22Rv1 (cell line): ENCODE results near the gene PBX3.
"Not testable (repeated sequence)": the region's sequence is repeated elsewhere in the genome, so short reads cannot be mapped to it uniquely, and the experiment has no call there.

ENCODE experiments used
- H3K27ac ChIP-seq: fragments of 450-650 bp; 2 replicates; pipeline ENCODE4 v1.5.1; 2017
- ZFX ChIP-seq: fragments of 450-650 bp; IDR thresholded peaks from 2 replicates; pipeline ENCODE4 v1.6.1; 2017; ENCODE audit warnings: antibody characterized with exemption, borderline replicate concordance
- TF ChIP-seq, protein P1 (sequence below): fragments of 450-650 bp; IDR thresholded peaks from 2 replicates; pipeline ENCODE4 v1.5.1; 2017; ENCODE audit warnings: mild to moderate bottlenecking

PBX3 gene

DNA sequence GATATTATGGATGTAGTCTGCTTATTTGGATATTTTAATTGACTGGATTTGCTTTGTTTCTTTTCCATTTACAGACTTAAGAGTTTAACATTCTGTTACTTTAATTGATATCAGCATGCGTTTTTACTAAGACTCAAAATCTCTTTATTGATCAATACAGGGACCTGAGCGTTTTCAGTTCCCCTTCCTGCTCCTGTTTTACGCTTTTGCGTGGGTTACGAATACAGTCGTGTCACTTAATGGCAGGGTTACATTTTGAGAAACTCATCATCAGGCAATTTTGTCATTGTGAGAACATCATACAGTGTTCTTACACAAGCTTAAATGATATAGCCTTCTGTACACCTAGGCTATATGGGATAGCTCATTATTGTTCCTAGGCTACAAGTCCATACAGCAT lies 65.2 kb downstream of the PBX3 start:
- no peak overlapping the region for H3K27ac ChIP-seq
- TF ChIP-seq, protein P1, sequence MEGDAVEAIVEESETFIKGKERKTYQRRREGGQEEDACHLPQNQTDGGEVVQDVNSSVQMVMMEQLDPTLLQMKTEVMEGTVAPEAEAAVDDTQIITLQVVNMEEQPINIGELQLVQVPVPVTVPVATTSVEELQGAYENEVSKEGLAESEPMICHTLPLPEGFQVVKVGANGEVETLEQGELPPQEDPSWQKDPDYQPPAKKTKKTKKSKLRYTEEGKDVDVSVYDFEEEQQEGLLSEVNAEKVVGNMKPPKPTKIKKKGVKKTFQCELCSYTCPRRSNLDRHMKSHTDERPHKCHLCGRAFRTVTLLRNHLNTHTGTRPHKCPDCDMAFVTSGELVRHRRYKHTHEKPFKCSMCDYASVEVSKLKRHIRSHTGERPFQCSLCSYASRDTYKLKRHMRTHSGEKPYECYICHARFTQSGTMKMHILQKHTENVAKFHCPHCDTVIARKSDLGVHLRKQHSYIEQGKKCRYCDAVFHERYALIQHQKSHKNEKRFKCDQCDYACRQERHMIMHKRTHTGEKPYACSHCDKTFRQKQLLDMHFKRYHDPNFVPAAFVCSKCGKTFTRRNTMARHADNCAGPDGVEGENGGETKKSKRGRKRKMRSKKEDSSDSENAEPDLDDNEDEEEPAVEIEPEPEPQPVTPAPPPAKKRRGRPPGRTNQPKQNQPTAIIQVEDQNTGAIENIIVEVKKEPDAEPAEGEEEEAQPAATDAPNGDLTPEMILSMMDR: no peak
- TF ChIP-seq ZFX: no peak

DNA sequence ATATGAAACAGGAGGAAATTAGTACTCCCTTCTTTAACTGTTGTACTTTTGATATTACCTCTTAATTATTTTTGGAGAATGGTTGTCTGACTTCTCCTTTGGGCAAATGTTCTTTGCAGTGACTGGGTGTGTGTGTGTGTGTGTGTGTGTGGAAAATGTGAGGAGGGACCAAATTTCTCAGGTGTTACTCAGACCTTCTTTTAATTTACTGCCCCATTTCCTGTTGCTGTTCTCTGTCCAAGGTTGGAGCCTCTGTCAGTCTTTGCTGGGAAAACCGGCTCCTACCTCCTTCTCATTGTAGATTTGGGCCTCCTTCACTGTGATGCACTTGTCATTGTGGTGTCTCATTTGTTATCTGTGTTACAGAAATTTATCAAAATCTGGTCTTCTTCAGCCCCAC lies 68.4 kb downstream of the PBX3 start:
- TF ChIP-seq ZFX: no peak
- TF ChIP-seq, protein P1: no peak
- H3K27ac ChIP-seq: no peak overlapping the region

DNA sequence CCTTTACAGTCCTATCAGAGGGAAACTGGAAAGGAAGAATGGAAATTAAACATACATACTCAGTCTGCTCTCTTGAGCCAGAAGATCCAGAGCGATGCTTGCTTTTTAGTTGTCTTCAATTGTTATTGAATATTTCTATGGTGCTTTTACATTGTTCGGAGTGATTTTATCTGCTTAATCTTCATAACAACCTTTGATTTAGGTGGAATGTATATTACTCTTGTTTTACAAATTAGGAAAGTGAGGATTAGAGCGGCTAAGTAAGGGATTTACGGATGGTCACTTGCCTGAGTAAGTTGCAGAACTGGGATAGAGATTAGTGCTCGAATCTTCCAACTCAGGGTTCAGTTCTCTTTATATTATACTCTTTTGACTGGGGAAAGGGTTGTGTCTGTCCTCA lies 69.1 kb downstream of the PBX3 start:
- TF ChIP-seq ZFX: no peak
- TF ChIP-seq, protein P1: no peak
- no peak overlapping the region for H3K27ac ChIP-seq

DNA sequence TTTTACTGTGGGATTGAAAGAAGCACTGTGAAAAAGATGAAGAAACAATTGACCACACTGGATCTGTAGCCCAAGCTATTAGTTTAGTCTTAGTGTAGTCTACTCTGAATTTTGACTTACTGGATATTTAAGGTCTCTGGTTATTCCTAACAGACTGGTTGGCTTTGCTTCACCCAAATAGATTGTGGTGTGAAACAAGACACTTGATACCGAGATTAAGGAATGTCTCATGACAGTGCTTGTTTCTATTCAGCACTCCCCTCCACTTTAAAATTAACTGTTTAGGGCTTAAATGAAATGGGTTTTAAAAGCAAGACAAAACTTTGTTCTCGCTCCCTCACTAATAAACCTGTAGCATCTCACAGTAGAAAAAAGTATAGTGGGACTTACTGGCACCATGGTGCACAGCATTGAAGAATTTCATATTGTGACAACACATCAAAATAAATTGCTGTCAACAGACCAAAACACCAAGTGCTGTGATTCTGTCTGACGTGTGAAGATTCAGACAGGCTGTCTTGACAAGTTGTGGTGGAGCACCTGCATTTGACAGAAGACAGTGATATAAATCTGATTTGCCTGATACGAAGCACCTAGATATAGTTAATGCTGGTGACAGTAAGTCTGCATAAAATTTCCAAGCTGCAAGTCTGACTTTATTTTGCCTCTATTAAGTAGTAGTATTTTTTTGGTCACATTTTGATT lies 73.1 kb downstream of the PBX3 start:
- H3K27ac ChIP-seq: no peak overlapping the region
- TF ChIP-seq ZFX: no peak
- TF ChIP-seq, protein P1: no peak

DNA sequence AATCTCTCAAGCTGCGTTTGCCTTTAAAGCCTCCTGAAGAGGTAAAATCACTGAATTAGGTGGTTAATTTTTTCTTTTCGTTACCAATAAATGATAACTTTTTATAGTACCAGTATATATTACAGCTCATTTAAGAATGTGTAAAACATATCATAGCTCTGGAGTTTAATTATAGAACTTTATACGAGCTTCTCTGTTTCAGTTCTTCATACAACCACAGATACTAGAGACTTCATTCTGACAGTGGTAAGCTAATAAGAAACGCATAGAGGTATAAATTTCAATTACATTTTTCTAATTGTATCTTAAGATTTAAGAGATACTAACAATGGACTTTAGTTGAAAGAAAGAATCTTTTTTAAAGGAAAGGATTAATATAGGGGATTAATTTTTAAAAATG lies 73.9 kb downstream of the PBX3 start:
- no peak for TF ChIP-seq ZFX
- TF ChIP-seq, protein P1: no peak
- H3K27ac ChIP-seq: no peak overlapping the region

DNA sequence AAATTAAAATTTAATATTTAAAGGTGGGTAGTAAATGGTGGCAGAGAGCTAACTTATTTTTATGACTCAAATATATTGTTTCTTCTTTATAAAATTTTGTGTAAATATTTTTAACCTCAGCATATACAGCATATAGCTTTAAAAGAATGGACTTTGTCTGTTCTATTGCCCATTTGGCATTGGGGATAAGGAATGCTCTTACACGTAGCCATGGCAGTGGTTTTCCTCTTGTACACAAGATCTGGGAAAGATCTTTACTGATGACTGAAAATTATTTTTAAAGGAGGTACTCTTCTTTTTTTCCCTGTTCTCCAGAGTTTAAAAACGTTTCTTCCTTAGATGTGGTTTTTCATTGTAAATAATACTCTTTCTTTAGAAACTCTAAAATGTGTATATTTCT lies 75.0 kb downstream of the PBX3 start:
- TF ChIP-seq ZFX: no peak
- TF ChIP-seq, protein P1: no peak
- H3K27ac ChIP-seq: no peak overlapping the region

DNA sequence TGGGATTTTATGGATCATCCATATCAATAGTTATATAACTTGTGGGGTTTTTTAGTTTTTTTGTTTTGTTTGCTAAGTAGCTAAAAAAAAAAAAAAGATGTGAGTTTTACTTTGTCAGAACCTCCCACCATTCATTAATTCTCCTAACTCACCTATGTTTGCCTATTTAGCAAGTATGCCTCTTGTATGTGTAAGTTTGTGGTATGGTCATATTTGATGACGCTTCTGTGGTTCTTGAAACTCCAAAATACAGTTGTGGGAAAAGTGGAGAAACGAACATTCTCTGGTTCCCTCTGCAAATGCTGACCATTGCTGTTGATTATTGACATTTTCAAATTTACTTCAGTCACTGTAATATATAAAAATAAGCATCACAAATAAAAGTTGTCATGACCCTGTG lies 75.7 kb downstream of the PBX3 start:
- TF ChIP-seq ZFX: no peak
- TF ChIP-seq, protein P1: no peak
- H3K27ac ChIP-seq: no peak overlapping the region

DNA sequence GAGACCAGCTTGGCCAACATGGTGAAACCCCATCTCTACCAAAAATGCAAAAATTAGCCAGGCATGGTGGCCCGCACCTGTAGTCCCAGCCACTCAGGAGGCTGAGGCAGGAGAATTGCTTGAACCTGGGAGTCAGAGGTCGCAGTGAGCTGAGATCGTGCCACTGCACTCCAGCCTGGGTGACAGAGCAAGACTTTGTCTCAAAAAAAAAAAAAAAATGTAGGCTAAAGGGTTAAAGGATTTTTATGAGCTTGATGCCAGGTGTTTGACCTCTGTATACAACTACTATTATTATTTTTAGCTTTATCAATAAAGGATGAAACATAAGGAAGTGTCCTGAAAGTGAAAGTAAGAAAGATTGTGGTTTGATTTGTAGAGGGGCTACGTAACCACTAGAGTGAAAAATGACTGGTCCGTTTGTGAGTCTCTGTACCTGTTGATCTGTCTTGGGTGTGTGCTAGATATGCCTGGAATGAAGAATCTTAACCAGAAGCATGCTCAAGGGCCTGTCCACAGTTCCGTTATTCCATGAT lies 76.8 kb downstream of the PBX3 start:
- not testable (repeated sequence) for H3K27ac ChIP-seq
